ENCODE results near the gene SSU72. TPM values are rescaled to one million over a fixed set of nuclear protein-coding genes. Genes with fewer than 3 reads are reported as not detected.
A peak's percentile ranks its signal among the peaks of the same experiment; 100 is the strongest.

Gene SSU72
- polyA plus RNA-seq, 1 donor from 2014 or later = 56.2 TPM

GRCh38 chr1:1614204-1614953 lies 39.7 kb upstream of the SSU72 start (continued):
- TF ChIP-seq EZH2 (IDR thresholded peaks at IDR 0.05; ENCODE audit: borderline replicate concordance, insufficient read depth, low read length, poor library complexity, severe bottlenecking) (no peak), POLR2AphosphoS5 (IDR thresholded peaks at IDR 0.05) (no peak), MXI1 (conservative IDR thresholded peaks at IDR 0.05; ENCODE audit: poor library complexity, severe bottlenecking) (no peak), RAD21 (conservative IDR thresholded peaks at IDR 0.05) (no peak)

GRCh38 chr1:1613509-1614082 lies 38.9 kb upstream of the SSU72 start:
- Histone ChIP-seq H2AFZ (ENCODE audit: low read depth, low read length) (no peak overlapping the region), H3K36me3 (ENCODE audit: insufficient read depth, low read length) (no peaks in the 10 kb centered on the region), H3K79me2 (replicated peaks; ENCODE audit: insufficient read depth, low read length) (peaks cover 13% of the 10 kb centered on the region), H3K27ac (ENCODE audit: low read length) (no peak overlapping the region), H3F3A (ENCODE audit: insufficient read depth, low read length, poor library complexity, severe bottlenecking) (no peaks in the 10 kb centered on the region), H3K27me3 (ENCODE audit: insufficient read depth, low read depth, low read length) (no peaks in the 10 kb centered on the region), H3K4me3 (ENCODE audit: low read length) (peak overlapping the region; percentile 100), H3K9ac (ENCODE audit: low read length) (peak overlapping the region; percentile 99), H4K20me1 (ENCODE audit: insufficient read depth) (no peaks in the 10 kb centered on the region), H3K9me2 (ENCODE audit: insufficient read depth, low read length) (no peaks in the 10 kb centered on the region), H3K9me3 (ENCODE audit: low read length) (no peaks in the 10 kb centered on the region), H3K4me2 (ENCODE audit: low read length) (peak overlapping the region; percentile 64)
- TF ChIP-seq EP300 (conservative IDR thresholded peaks at IDR 0.05; ENCODE audit: poor library complexity, severe bottlenecking) (no peak), POLR2AphosphoS5 (IDR thresholded peaks at IDR 0.05) (no peak), EZH2 (IDR thresholded peaks at IDR 0.05; ENCODE audit: borderline replicate concordance, insufficient read depth, low read length, poor library complexity, severe bottlenecking) (no peak), RAD21 (conservative IDR thresholded peaks at IDR 0.05) (no peak), REST (IDR thresholded peaks at IDR 0.05; ENCODE audit: borderline replicate concordance) (no peak), CTCF (IDR thresholded peaks at IDR 0.05; ENCODE audit: poor library complexity, severe bottlenecking) (no peak), TAF1 (IDR thresholded peaks at IDR 0.05; ENCODE audit: low read depth) (no peak), SMC3 (conservative IDR thresholded peaks at IDR 0.05; ENCODE audit: poor library complexity) (no peak), MXI1 (conservative IDR thresholded peaks at IDR 0.05; ENCODE audit: poor library complexity, severe bottlenecking) (no peak)

GRCh38 chr1:1612104-1612400 lies 37.4 kb upstream of the SSU72 start:
- no peaks in the 10 kb centered on the region for H3K27me3 ChIP-seq (ENCODE audit: insufficient read depth, low read depth, low read length)
- H3K27ac ChIP-seq (ENCODE audit: low read length) = no peak overlapping the region
- H3K4me2 ChIP-seq (ENCODE audit: low read length) = no peak overlapping the region
- no peaks in the 10 kb centered on the region for H3K36me3 ChIP-seq (ENCODE audit: insufficient read depth, low read length)
- H4K20me1 ChIP-seq (ENCODE audit: insufficient read depth) = no peaks in the 10 kb centered on the region
- no peaks in the 10 kb centered on the region for H3K9me3 ChIP-seq (ENCODE audit: low read length)
- peaks cover 13% of the 10 kb centered on the region for H3K79me2 ChIP-seq (replicated peaks; ENCODE audit: insufficient read depth, low read length)
- no peak overlapping the region for H2AFZ ChIP-seq (ENCODE audit: low read depth, low read length)
- no peak overlapping the region for H3K4me3 ChIP-seq (ENCODE audit: low read length)
- H3F3A ChIP-seq (ENCODE audit: insufficient read depth, low read length, poor library complexity, severe bottlenecking) = no peaks in the 10 kb centered on the region
- no peaks in the 10 kb centered on the region for H3K9me2 ChIP-seq (ENCODE audit: insufficient read depth, low read length)
- no peak overlapping the region for H3K9ac ChIP-seq (ENCODE audit: low read length)
- TF ChIP-seq POLR2AphosphoS5 (IDR thresholded peaks at IDR 0.05) = no peak
- no peak for TF ChIP-seq RAD21 (conservative IDR thresholded peaks at IDR 0.05)
- no peak for TF ChIP-seq EZH2 (IDR thresholded peaks at IDR 0.05; ENCODE audit: borderline replicate concordance, insufficient read depth, low read length, poor library complexity, severe bottlenecking)
- TF ChIP-seq CTCF (IDR thresholded peaks at IDR 0.05; ENCODE audit: poor library complexity, severe bottlenecking) = no peak
- no peak for TF ChIP-seq EP300 (conservative IDR thresholded peaks at IDR 0.05; ENCODE audit: poor library complexity, severe bottlenecking)
- no peak for TF ChIP-seq TAF1 (IDR thresholded peaks at IDR 0.05; ENCODE audit: low read depth)
- TF ChIP-seq SMC3 (conservative IDR thresholded peaks at IDR 0.05; ENCODE audit: poor library complexity) = no peak

Measured in neural cell (in vitro differentiated cells).